ENCODE data around the gene CBFA2T3.
"Not testable (repeated sequence)": the region's sequence is repeated elsewhere in the genome, so short reads cannot be mapped to it uniquely, and the experiment has no call there.

CBFA2T3 gene

DNA sequence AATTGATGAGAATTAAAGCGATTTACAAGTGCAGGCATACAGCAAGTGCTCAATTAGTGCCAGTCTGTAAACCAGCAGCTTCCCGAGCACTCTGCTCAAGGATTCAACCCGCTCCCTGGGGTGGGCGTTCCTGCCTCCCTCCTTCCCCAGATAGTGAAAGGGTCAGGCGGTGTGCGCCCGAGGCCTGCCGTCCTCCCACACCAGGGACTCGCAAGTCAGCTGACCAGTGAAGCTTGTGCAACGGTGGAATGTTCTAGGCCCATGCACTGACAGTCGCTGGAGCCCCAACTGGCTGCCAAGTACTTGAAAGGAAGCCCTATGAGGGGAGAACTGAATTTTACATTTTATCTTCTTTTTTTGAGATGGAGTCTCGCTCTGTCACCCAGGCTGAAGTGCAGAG is 57.1 kb downstream of the CBFA2T3 start:
- DNase-seq: no peak

DNA sequence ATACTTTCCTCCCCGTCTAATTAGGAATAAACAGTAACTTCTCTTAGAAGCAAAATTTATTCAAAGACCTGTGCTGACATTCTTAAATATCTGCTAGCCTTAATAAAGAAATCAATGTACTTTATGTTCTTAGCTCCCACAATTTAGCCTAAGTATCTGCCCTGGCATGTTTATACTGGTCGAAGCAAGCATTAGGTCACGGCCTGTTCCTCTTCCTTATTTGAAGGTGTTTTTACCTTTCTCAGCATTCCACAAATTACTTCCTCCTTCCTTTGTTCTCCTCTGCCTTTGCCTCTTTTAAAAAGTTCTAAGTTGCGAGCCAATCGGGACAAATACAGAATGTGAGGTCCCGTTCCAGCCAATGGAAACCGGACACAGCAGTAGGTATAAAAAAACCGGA is 58.1 kb downstream of the CBFA2T3 start:
- not testable (repeated sequence) for DNase-seq

DNA sequence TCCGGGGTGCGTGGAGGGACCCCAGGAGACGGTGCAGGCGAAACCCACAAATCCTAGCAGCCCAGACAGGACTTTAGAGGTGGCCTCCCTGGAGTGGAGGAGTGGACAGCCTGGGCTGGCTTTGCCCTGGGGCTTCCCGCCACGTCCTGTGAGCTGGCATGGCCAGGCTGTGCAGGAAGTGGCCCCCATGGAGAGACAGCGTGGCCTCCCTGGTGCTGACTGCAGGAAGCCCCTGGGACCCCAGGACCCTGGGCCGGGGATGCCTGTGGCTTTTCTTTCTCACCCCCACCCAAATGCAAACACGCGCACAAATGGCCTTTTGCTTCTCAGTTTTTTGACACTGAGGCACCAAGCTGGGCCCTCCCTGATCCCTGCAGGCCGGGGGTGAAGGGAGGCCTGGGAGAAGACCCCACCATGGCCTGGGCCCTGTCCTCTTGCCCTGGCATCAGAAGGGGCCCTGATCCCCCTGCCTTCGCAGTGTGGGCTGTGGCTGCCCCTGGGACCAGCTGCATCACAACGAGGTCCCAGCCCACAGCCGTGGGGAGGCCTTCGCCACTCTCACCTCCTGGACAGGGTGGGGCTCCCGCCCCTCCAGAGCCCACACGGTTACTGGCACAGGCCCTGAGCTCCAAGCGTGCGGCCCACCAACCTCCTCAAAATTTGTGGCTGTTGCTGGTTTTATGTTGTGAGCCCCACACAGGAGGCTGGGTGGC is 58.9 kb downstream of the CBFA2T3 start:
- no peak for DNase-seq

DNA sequence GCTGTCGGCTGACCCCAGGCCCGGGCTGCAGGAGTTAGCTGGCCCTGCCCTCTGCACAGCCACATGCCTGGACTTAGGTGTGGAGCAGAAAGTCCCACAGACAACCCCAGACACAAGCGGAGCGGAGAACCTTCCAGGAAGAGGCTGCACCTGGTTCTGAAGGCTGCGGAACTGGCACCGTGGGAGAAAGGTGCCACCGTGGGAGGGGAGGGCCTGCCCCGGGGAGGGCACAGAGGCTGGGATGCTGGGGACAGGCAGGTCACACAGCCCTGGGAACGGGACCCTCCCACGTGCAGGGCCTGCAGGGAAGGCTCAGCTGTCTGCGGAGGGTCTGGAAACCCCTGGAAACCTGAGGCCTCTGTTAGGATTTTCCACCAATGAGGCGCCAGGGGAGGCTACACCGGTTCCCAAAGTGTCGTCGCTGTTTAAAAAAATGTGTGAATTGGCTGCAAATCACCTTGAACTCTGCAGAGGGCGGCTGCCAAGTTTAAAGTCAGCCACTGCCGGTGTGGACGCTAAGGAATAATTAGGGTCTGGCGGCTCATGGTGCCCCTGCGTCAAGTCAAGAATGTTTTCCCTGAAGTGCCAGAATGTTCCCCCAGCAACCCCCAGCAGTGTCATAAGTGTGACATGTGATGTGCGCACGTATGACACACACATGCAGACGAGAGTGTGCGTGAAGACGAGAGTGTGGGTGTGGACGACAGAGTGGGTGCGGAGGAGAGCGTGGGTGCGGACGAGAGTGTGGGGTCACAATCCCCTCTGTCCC is 59.7 kb downstream of the CBFA2T3 start:
- no peak for DNase-seq

DNA sequence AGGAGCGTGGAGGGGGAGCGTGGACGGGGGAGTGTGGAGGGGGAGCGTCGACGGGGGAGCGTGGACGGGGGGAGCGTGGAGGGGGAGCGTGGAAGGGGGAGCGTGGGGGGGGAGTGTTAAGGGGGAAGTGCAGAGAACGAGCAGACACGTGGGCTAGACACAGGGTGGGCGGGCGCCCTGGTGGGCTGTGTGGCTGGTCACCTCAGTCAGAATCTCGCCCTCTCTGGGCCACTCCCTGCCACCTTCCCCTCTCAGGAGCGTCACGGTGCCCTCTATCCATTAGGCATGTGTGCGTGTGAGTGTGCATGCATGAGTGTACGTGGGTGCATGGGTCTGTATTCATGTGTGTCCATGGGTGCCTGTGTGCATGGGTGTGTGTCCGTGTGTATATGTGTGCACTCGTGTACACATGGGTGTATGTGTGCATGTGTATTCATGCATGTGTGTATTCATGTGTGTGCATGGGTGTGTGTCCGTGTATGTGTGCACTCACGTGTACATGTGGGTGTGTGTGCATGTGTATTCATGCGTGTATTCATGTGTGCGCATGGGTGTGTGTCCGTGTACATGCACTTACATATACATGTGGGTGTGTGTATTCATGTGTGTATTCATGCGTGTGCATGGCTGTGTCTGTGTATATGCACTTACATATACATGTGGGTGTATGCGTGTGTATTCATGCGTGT is 61.2 kb downstream of the CBFA2T3 start:
- DNase-seq: no peak

DNA sequence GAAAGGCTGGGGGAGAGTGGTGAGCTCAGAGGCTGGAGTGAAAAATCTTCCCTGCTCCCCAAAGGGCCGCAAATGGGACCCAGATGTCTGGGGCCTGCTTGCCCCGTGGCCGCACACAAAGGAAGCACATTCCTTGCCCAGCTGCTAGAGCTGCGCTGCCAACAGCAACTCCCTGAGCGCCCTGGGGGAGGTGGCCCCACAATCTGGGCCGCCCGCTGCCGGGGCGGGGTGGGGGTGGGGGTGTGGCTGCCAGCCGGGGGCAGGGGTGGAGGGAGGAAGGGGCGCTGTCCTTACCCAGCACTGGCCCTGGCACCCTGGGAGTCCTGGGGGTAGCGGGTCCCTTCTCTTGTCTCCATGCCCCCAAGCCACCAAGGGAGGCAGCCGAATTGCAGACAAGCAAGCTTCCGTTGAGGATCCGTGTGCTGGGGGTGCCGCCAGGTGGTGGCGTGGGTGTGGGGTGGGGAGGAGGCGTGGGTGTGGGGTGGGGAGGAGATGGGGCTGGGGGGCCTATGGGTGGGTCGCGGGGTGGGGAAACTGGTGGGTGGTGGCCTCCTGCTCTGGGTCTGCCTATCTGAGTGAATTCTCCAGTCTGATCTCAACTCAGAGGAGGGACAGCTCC is 62.1 kb downstream of the CBFA2T3 start:
- peak; percentile 77 for DNase-seq

DNA sequence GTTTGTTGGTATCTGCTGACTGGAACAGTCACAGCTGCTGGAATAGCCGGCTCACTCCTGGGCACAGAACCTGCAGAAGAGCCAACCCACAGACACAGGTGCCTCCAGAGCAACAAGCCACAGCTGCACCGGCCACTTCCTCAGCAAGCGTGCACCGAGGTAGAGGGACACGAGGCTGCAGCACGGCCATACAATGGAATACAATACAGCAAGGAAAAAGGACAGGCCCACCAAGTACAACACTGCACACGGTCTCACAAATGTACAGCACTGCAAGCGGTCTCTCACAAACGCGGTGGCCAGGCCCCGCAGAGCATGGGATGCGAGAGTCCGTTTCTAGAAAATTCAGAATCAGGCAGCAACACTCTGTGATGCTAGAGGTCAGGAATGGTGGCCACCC is 63.1 kb downstream of the CBFA2T3 start:
- no peak for DNase-seq

DNA sequence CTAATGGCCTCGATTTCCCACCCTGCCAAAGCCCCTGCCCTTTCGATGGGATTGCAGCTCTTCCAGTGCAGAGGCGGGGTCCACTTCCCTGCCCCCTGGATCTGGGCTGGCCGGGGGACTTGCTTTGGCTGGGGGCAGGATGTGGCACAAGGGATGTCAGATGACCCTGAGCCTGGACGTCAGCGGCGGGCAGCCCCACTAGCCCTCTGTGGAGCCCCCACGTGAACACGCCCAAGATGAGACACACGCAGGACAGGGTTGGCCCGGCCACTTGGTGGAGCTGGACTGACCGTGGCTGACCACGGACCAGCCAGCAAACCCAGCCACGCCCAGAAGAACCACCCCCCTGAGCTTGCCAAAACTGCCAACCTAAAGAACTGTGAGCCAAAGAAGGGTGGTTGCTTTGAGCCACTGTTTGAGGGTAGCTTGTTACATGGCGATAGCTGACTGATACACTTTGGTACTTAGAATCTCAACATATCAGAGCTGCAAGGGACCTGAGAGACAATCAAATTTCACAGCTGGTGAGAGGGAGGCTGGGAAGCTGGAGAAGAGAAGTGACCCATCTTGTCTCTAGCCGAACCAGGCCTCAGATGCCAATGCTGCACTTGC is 63.9 kb downstream of the CBFA2T3 start:
- DNase-seq: no peak

DNA sequence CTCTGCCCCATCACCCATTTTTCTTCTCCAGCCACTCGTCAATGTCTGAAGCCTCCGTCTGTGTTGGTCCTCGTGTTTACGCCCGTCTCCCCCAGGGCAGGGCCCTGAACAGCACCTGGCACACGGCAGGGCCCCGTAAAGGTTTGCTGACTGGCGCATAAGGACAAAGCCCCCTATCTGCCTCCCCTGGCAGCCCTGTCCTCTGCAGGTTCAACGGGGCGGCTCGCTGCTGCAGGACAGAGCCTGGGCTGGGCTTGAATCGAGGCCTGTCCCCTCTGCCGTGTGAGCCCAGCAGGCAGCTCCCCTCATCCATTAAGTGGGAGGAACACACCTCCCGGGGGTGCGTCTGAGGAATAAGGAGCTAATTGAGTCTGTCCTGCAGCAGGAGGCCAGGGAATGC is 64.5 kb downstream of the CBFA2T3 start:
- no peak for DNase-seq

DNA sequence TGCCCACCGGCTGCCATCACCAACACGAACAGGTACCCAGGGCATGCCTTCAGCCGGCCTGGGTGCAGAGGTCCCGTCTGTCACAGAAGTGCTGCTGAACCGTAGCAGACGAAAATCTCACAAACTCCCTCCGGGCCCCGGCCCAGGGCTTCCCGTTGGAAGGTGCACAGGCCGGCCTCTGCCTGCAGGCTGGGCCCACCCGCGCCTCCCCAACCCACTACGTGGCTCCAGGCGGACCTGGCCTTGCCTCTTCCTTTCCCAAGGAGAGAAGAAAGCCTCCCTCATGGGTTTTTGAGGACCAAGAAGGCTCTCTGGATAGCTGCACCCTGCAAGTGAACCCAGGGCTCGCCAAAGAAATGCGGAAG is 65.1 kb downstream of the CBFA2T3 start:
- no peak for DNase-seq

DNA sequence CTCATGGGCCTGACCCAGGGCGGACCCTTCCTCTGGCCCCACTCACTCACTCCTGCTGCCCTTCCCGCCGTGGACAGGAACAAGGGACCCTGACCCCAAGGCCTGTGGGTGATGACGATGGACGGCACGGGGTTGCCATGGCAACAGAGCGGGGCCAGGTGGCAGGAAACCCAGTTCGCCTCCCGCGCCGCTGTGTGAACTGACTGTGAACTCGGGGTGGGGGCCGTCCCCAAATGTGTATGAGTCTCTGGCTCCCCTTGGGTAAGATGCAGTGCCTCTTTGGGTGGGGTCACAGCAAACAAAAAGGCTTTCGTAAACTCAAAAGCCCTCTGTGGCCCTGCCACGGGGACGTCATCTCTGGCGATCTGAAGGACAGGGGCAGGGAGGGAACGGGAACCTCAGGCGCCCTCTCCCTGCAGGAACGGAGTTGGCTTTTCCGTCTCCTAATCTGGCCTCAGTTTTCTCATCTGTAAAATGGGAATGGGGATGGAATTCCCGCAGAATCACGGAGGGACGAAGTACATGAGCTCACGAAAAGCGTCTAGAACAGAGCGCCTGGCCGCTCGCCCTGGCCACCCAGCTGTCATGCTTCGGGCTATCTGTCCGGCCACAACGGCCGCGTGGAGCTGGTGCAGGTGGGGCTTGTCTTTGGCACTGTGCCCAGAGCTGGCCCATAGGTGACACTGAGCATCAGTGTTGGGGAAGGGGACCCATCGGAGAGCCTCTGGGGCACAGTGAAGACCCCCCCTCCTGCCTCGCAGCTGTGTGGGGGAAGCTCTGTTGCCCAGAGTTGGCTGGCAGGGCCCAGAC is 65.7 kb downstream of the CBFA2T3 start:
- no peak for DNase-seq

DNA sequence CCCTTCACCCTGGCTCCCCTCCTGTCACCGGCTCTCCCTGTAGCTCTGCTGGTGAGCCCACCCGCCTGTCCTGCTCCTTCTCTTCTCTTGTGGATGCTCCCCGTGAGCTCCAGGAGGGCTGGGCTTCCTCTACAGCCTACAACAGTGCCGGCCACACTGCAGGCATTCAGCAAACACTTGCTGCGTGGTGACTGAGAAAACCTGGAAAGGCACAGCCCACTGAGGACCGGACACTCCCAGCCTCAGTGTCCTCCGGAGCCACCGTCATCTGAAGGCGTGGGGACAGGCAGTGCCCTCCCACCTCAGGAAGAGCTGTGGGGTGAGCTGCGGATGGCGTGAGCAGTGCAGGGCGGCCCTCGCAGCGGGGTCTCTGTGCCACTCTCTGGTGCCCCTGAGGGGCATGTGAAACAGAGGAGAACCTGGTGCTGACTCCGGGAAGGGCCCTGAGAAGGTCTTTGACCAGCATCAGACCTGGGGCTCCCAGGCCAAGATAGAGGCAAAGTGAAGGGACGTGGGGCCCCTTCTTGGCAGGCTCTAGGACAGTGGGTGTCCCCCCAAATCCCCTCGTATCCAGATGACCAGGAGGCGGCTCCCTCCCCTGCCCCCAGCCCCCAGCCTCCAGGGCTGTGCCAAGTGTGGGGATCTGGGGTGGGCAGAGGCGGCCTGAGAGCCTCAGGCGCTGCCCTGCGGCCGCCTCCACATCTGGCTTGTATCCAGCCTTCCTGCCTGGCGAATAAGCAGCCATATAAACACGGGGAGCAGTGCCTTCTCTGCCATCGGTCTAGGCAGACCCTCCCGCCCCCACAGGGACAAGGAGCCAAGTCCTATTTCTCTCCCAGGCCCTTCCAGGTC is 66.5 kb downstream of the CBFA2T3 start:
- DNase-seq: no peak

DNA sequence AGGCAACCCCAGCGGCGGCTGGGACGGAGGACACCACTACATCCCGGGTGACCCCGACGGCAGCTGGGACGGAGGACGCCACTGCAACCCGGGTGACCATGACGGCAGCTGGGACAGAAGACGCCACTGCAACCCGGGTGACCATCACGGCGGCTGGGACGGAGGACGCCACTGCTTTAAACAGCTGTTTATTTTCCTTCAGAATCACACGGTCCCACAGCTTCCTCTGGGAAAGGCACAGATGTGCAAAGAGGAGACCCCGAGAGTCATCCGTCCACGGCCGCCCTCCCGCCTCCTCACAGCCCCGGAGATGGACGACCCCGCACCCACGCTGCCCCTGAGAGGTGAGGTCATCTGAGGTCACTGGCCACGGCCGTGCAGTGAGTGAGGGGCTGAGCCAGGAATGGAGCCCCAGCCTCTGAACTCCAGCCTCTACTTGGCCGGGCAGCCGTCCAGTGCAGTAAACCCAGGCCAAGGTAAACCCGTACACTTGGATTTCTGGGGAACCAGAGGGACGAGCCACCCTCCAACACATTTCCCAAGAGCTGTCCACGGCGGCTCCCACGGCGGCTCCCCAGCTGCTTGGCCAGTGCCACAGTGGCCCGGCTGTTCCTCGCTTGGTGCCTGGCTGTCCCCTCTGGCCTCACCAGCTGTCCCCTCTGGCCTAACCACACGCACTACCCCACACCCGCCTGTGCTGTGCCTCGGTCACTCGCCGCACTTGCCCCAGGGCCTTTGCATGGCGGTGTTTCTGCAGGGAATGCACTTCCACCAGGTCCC is 67.4 kb downstream of the CBFA2T3 start:
- DNase-seq: no peak

DNA sequence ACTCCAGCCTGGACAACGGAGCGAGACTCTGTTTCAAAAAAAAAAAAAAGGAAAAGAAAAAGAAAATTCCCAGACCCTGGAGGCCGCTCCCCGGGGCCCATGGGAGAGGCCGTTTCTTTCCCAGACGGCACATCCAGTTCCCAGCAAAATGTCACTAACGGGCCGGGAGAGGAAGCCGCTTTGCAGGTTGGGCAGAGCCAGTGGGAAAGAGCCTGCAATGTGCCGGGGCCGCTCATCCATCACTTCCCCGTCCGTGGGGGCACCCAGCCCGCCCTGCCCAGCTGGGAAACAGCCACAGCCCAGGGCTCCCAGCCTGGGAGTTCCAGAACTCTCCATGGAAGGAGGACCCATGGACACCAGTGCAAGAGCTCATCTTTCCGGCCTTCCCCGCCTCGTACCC is 68.7 kb downstream of the CBFA2T3 start:
- no peak for DNase-seq

DNA sequence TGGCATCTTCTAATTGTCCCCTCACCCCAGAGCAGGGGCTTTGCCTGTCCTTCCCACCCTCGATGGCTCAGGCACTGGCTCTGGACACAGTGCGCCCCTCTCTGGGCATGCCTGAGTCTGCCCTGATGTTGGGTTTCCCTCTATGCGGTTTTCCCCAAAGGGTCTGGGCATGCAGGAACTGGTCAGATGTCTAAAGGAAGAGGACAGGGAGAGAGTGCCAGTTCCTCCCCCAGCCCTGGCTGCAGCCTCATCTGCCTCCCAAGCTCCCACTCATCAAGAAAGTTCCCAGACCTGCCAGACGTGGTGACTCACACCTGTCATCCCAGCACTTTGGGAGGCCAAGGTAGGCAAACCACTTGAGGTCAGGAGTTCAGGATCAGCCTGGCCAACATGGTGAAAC is 69.2 kb downstream of the CBFA2T3 start:
- no peak for DNase-seq

DNA sequence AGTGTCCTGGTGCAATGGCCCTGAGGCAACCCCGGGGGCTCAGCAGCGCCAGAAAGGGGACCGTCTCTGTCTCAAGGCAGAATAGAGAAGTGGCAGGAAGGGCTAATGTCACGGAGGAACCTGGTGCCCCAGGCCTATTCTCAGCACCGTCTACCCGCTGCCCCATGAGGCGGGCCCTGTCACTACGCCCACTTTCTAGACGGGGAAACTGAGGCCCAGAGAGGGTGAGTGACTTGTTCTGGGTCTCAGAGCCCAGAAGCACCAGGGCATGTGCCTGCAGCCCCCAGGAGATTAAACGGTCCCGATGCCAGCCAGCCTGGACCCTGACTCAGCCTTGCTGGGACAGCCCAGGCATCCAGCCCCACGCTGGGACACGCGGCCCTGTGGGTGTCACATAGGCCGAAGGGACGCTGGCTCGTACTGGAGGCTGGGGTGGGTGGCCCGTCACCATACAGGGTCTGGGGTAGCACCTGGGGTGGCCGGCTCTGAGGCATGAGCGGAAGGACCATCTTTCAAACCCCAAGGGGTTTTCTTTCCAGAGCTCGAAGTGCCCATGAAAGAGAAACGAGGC is 70.4 kb downstream of the CBFA2T3 start:
- no peak for DNase-seq

DNA sequence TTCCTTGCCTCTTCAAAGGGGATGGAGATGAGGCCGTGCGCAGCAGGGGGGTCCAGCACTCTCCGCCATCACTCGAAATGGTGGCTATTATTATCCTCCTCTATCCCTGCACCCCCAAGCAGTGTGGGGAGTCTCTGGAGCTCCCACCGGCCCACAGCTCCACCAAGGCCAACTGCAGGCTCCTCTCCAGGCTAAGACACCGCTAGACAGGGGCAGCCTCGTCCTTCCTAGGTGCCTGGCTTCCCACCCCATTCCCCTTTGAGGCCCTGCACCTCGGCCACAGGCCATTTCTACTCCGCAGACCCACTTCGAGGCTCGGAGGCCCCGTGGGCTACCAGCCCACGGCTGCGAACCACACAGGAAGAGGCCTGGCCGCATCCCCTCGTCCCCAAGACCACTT is 71.0 kb downstream of the CBFA2T3 start:
- no peak for DNase-seq

DNA sequence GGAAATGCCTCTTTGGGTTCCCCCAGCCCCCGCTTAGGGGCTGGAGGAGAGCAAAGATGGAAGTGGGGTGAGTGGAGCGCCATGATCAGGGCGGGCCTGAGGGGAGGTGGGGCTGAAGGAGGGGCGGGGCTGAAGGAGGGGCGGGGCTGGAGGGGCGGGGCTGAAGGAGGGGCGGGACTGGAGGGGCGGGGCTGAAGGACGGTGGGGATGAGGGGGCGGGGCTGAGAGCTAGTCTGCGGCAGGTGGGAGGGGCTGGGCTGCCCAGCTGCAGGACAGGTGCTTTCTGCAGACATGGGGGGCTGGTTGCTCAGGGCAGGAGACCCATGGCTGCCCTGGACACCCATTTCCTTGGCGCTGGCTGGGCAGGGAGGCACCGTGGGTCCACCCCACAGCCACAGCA is 71.4 kb downstream of the CBFA2T3 start:
- DNase-seq: no peak

DNA sequence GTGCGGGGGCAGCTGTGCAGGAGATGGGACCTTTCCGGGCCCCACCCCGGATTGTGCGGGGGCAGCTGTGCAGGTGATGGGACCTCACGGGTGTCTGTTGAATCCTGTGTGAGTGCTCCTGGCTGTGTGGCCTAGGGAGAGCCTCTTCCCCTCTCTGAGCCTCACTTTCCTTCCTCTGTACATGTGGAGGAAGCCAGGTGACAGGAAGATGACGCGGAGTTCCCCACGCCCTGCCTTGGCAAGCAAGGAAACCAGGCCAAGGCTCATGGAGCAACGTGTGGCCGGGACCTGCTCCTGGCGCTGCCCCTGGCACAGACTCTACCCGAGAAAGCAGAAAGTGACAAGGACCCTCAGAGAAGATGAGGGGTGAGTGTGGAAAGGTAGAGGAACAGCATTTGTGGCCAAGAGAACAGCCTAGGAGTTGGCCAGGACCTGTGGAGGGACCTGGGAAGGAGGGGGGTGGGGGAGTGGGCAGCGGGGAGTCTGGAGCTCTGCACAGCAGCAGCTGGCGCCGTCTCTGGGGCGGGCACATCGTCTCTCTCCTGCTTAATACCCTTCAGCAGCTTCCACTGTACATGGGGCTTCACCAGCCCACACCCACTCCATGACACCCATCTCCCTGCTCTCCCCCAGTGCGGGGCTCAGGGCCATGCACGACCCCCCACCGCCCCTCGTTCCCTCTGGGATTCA is 72.2 kb downstream of the CBFA2T3 start:
- DNase-seq: no peak

DNA sequence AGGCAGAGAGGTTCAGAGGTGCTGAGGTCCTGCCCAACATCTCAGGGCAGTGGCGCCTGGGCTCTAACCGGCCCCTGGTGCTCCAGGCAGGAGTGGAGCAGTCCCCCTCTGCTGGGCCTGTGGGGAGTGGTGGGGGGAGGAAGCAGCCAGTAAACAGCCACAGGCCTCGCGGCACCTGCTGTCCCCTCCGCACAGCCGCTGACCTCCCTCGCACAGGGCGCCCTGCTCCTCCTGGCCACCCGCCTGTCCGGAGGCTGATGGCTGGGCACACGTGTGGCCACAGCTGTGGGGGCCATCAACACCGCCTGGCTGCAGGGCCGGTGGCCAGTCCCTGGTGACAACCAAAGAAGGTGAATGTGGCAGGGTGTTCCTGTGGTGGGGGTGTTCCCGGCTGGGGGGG is 73.7 kb downstream of the CBFA2T3 start:
- DNase-seq: peak; percentile 49

Data from eye (tissue), 1 donor.